VCaP (cell line): ENCODE measurements around the gene MALAT1.
A peak's percentile ranks its signal among the peaks of the same experiment; 100 is the strongest.
"Not testable (repeated sequence)": the region's sequence is repeated elsewhere in the genome, so short reads cannot be mapped to it uniquely, and the experiment has no call there.

Experiments used
- H3K27ac ChIP-seq: fragments of 450-650 bp; 2 replicates; pipeline ENCODE4 v1.5.1; 2017
- TF ChIP-seq, protein P1 (sequence below): fragments of 450-650 bp; conservative IDR thresholded peaks from 2 replicates; pipeline ENCODE4 v1.5.1; 2017; ENCODE audit warnings: mild to moderate bottlenecking, moderate library complexity

Gene MALAT1

GRCh38 chr11:65503368-65503948 is 4.6 kb downstream of the MALAT1 start:
- H3K27ac ChIP-seq: peak overlapping the region; percentile 100
- TF ChIP-seq, protein P1, sequence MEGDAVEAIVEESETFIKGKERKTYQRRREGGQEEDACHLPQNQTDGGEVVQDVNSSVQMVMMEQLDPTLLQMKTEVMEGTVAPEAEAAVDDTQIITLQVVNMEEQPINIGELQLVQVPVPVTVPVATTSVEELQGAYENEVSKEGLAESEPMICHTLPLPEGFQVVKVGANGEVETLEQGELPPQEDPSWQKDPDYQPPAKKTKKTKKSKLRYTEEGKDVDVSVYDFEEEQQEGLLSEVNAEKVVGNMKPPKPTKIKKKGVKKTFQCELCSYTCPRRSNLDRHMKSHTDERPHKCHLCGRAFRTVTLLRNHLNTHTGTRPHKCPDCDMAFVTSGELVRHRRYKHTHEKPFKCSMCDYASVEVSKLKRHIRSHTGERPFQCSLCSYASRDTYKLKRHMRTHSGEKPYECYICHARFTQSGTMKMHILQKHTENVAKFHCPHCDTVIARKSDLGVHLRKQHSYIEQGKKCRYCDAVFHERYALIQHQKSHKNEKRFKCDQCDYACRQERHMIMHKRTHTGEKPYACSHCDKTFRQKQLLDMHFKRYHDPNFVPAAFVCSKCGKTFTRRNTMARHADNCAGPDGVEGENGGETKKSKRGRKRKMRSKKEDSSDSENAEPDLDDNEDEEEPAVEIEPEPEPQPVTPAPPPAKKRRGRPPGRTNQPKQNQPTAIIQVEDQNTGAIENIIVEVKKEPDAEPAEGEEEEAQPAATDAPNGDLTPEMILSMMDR: no peak

GRCh38 chr11:65503949-65504673 is 5.3 kb downstream of the MALAT1 start:
- peak overlapping the region; percentile 100 for H3K27ac ChIP-seq
- TF ChIP-seq, protein P1: no peak

GRCh38 chr11:65504674-65505465 is 6.0 kb downstream of the MALAT1 start:
- H3K27ac ChIP-seq: peak overlapping the region; percentile 100
- TF ChIP-seq, protein P1: no peak

DNA sequence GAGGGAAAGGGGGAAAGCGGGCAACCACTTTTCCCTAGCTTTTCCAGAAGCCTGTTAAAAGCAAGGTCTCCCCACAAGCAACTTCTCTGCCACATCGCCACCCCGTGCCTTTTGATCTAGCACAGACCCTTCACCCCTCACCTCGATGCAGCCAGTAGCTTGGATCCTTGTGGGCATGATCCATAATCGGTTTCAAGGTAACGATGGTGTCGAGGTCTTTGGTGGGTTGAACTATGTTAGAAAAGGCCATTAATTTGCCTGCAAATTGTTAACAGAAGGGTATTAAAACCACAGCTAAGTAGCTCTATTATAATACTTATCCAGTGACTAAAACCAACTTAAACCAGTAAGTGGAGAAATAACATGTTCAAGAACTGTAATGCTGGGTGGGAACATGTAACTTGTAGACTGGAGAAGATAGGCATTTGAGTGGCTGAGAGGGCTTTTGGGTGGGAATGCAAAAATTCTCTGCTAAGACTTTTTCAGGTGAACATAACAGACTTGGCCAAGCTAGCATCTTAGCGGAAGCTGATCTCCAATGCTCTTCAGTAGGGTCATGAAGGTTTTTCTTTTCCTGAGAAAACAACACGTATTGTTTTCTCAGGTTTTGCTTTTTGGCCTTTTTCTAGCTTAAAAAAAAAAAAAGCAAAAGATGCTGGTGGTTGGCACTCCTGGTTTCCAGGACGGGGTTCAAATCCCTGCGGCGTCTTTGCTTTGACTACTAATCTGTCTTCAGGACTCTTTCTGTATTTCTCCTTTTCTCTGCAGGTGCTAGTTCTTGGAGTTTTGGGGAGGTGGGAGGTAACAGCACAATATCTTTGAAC is 6.8 kb downstream of the MALAT1 start:
- TF ChIP-seq, protein P1: no peak
- H3K27ac ChIP-seq: peak overlapping the region; percentile 100

DNA sequence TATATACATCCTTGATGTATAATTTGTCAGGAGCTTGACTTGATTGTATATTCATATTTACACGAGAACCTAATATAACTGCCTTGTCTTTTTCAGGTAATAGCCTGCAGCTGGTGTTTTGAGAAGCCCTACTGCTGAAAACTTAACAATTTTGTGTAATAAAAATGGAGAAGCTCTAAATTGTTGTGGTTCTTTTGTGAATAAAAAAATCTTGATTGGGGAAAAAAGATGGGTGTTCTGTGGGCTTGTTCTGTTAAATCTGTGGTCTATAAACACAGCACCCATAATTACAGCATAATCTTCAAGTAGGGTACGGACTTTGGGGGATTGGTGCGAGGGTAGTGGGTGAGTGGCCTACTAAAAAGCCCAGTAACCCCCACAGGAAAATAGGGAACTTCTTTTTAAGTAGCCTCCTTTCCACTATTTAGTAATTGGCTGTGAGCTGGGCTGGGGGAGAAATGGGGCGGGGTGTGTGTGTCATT is 7.5 kb downstream of the MALAT1 start:
- TF ChIP-seq, protein P1: no peak
- H3K27ac ChIP-seq: peak overlapping the region; percentile 100

DNA sequence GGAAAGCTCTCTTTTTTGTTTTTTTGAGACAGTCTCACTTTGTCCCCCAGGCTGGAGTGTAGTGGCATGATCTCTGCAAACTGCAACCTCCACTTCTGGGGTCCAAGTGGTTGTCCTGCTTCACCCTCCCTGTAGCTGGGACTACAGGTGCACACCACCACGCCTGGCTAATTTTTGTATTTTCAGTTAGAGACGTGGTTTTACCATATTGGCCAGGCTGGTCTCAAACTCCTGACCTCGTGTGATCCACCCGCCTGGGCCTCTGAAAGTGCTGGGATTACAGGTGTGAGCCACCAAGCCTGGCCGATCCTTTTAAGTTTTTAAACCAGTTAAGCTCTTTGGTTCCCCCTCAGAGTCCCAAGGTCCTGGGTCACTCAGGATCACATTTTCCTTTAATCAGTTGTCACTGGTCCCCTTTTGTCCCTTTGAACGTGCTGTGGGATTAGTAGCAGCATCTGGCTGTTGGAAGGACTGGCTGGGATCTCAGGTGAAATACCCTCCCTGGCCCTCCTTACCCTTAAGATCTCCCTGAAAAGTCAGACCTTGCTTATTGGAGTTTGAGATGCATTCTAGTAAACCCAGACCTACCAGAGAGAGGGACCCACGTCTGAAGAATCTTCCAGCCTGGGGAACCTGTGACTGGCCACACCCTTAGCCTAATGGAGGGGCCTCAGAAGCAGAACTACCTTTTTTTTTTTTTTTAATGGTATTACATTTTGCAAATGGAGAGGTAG is 8.1 kb downstream of the MALAT1 start:
- TF ChIP-seq, protein P1: no peak
- H3K27ac ChIP-seq: peak overlapping the region; percentile 100

- not testable (repeated sequence) for H3K27ac ChIP-seq
Observed at GRCh38 chr11:65512311-65512710, 13.5 kb downstream of the MALAT1 start.
